ENCODE data around the gene BAG3. TPM values are rescaled to one million over a fixed set of nuclear protein-coding genes. Genes with fewer than 3 reads are reported as not detected.
A peak's percentile ranks its signal among the peaks of the same experiment; 100 is the strongest.

BAG3 gene
- total RNA-seq, 1 experiment from 2014 or later: 35.2 TPM

DNA sequence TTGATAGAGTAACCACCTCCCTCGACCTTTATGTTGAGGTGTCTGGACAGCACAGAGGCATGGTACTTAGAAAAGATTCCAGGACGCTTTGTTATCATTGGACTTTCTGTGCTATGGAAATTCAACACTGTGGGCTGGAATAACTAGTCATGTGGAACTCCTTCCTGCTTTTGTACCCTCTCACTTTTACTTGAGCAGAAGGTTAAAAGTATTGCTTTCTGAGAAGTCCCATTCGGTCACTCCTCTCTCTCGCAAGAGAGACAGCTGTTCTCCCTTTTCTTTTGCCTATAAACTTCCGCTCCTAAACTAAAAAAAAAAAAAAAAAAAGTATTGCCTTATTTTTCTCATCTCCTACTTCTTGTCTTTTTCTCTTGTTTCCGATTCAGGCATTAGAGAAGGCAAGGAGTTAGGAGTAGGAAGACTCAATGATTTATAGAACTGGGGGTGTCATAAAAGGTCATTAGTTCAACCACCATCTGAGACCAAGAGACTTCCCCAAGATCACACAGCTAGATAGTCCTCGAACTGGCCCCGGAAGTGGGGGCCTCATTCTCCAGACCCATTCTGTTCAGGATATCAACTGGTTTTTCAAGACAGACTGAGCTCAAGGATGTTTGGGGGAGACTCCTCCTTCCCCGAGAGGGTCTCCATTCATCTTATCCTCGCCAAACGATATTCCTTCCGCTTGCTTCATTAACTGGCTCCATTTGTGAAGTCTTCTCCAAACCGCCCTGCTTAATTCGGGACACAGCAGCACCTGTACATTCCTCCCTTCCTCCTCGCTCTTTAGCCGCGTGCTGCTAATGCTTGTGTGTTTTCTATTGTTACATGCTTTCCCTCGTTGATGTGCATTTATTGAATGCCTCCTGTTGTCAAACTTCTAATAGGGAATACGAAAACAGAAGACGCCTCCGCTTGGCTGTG is 73.7 kb downstream of the BAG3 start:
- Mint-ChIP-seq H3K9me3 (ENCODE audit: low read depth, unreplicated experiment) (no peaks in the 10 kb centered on the region), H3K27me3 (ENCODE audit: unreplicated experiment) (no peaks in the 10 kb centered on the region), H3K4me3 (ENCODE audit: low read depth, unreplicated experiment) (peak overlapping the region; percentile 72), H3K36me3 (ENCODE audit: insufficient read depth, unreplicated experiment) (peaks cover 16% of the 10 kb centered on the region), H3K27ac (ENCODE audit: unreplicated experiment) (peak overlapping the region; percentile 61), H3K4me1 (ENCODE audit: low read depth, unreplicated experiment) (peaks cover 26% of the 10 kb centered on the region)
- TF ChIP-seq, protein P1, sequence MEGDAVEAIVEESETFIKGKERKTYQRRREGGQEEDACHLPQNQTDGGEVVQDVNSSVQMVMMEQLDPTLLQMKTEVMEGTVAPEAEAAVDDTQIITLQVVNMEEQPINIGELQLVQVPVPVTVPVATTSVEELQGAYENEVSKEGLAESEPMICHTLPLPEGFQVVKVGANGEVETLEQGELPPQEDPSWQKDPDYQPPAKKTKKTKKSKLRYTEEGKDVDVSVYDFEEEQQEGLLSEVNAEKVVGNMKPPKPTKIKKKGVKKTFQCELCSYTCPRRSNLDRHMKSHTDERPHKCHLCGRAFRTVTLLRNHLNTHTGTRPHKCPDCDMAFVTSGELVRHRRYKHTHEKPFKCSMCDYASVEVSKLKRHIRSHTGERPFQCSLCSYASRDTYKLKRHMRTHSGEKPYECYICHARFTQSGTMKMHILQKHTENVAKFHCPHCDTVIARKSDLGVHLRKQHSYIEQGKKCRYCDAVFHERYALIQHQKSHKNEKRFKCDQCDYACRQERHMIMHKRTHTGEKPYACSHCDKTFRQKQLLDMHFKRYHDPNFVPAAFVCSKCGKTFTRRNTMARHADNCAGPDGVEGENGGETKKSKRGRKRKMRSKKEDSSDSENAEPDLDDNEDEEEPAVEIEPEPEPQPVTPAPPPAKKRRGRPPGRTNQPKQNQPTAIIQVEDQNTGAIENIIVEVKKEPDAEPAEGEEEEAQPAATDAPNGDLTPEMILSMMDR (IDR thresholded peaks at IDR 0.05; ENCODE audit: unreplicated experiment): no peak
- CTCF ChIA-PET: interaction anchor here (0.6 to 1.9 kb wide), 6 partner anchors 38 to 203 kb away, joined by 3 to 12 read pairs (median 4); partner anchors contain the start of gene TIAL1
- DNase-seq: no peak
- TSS peak; percentile 82 for BruUV-seq (replicated peaks)
- intact Hi-C loops (cut with micrococcal nuclease; ENCODE audit: unreplicated experiment): loop anchor here (5.0 kb wide), 1 partner anchor 118 kb away; no protein-coding TSS in a partner anchor

DNA sequence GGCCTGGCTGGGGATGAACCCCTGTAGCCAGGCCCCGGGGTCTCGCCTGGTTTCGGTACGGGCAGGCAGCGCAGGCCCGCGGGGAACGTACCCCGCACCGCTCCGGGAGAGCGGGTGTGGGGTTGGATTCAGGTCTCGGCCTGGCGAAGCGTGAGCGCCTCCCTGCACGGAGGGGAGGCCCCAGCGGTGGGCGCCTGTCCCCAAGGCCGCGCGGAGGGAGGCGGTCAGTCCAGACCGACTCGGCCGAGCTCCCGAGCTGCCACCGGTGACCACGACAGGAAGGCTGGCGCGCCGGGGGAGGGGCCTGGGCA is 74.3 kb downstream of the BAG3 start:
- intact Hi-C loops (cut with micrococcal nuclease; ENCODE audit: unreplicated experiment): loop anchor here (5.0 kb wide), 1 partner anchor 118 kb away; no protein-coding TSS in a partner anchor
- CTCF ChIA-PET: interaction anchor here (0.6 to 1.9 kb wide), 7 partner anchors 39 to 203 kb away, joined by 3 to 12 read pairs (median 4); partner anchors contain the start of gene TIAL1
- Mint-ChIP-seq H3K9me3 (ENCODE audit: low read depth, unreplicated experiment) (no peaks in the 10 kb centered on the region), H3K27ac (ENCODE audit: unreplicated experiment) (peak overlapping the region; percentile 61), H3K27me3 (ENCODE audit: unreplicated experiment) (no peaks in the 10 kb centered on the region), H3K36me3 (ENCODE audit: insufficient read depth, unreplicated experiment) (peaks cover 16% of the 10 kb centered on the region), H3K4me1 (ENCODE audit: low read depth, unreplicated experiment) (peaks cover 26% of the 10 kb centered on the region), H3K4me3 (ENCODE audit: low read depth, unreplicated experiment) (peak overlapping the region; percentile 72)
- DNase-seq: no peak
- no TSS peak for BruUV-seq (replicated peaks)
- TF ChIP-seq, protein P1 (IDR thresholded peaks at IDR 0.05; ENCODE audit: unreplicated experiment): no peak

DNA sequence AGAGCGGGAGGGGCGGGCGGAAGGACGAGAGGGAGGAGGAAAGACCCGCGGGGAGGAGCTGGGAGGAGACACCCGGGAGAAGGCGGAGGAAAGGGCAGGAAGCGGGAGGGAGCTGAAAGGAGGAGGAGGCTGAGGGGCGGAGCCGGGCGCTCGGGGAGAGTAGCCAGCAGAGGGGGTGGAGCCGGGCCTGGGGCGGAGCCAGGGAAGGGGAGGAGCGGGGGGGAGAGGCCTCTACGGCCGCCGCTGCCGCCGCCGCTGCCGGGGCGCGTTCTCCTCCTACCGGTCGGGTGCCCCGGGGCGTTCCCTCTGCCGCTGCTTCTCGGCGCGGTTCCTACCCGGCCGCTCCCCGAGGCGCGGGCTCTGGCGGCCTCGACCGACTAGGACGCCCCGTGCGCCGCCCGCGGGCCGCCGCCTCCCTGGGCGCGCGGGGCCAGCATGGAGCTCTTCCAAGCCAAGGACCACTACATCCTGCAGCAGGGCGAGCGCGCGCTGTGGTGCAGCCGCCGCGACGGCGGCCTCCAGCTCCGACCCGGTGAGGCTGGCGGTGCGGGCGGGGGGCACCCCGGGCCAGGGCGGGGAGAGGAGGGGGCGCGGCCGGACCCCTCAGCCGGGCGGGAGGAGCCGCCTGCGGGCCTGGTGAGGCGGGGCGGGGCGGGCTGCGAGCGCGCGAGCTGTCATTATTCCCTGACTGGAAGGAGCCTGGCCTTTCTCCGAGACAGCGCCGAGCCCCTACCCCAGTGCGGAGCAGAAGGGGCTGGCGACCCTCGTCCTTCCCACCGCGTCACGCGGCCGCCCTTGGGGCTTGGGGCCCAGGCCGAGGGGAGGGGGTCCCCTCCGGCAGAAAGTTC is 74.9 kb downstream of the BAG3 start, which contains the start of gene INPP5F:
Gene INPP5F, plus strand, starts transcription at position 223 of the 848 bp plus-strand sequence. Its CDS starts 213 bp downstream, at position 436.
- intact Hi-C loops (cut with micrococcal nuclease; ENCODE audit: unreplicated experiment): loop anchor here (5.0 kb wide), 1 partner anchor 119 kb away; no protein-coding TSS in a partner anchor
- peak; percentile 97 for DNase-seq
- no peaks in the 10 kb centered on the region for H3K9me3 Mint-ChIP-seq (ENCODE audit: low read depth, unreplicated experiment)
- peak within 1 kb of the TSS; percentile 72 for H3K4me3 Mint-ChIP-seq (ENCODE audit: low read depth, unreplicated experiment)
- TF ChIP-seq, protein P1 (IDR thresholded peaks at IDR 0.05; ENCODE audit: unreplicated experiment): no peak
- BruUV-seq (replicated peaks): no TSS peak
- H3K4me1 Mint-ChIP-seq (ENCODE audit: low read depth, unreplicated experiment): peaks cover 26% of the 10 kb centered on the region
- peak within 1 kb of the TSS; percentile 61 for H3K27ac Mint-ChIP-seq (ENCODE audit: unreplicated experiment)
- CTCF ChIA-PET: interaction anchor here (0.6 to 1.9 kb wide), 8 partner anchors 12 to 202 kb away, joined by 3 to 12 read pairs (median 4); partner anchors contain the start of gene TIAL1
- peaks cover 16% of the 10 kb centered on the region for H3K36me3 Mint-ChIP-seq (ENCODE audit: insufficient read depth, unreplicated experiment)
- no peaks in the 10 kb centered on the region for H3K27me3 Mint-ChIP-seq (ENCODE audit: unreplicated experiment)

DNA sequence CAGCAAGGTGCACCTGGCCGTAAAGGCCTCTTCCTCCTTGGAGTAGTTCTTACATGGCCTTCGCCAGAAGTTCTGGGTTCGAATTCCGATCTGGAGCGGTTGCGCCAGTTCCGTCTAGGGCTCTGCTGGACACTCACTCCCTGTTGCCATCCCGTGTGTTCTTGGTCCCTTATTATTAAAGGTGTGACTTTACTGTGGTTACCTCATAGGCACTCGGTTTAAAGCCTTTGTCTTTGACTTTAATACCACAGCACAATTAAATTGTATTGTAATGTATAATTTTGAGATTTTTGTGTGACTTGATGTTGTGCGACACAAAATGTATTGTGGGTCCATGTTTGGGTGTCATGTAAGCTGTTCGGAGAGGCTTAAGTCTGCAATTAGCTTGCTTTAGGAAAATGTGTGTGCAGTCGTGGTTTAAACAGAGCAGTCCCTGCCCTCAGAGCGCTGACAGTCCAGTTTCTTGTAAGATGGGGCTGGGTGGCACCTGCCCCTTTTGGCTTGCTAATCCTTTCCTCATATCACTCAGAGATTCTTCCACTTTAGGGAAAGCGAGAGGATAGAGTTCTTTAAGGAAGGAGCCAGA is 75.6 kb downstream of the BAG3 start:
- no peaks in the 10 kb centered on the region for H3K9me3 Mint-ChIP-seq (ENCODE audit: low read depth, unreplicated experiment)
- DNase-seq: no peak
- H3K27ac Mint-ChIP-seq (ENCODE audit: unreplicated experiment): no peak overlapping the region
- no peaks in the 10 kb centered on the region for H3K27me3 Mint-ChIP-seq (ENCODE audit: unreplicated experiment)
- intact Hi-C loops (cut with micrococcal nuclease; ENCODE audit: unreplicated experiment): loop anchor here (5.0 kb wide), 1 partner anchor 119 kb away; no protein-coding TSS in a partner anchor
- TF ChIP-seq, protein P1 (IDR thresholded peaks at IDR 0.05; ENCODE audit: unreplicated experiment): no peak
- peaks cover 16% of the 10 kb centered on the region for H3K36me3 Mint-ChIP-seq (ENCODE audit: insufficient read depth, unreplicated experiment)
- H3K4me3 Mint-ChIP-seq (ENCODE audit: low read depth, unreplicated experiment): peak overlapping the region; percentile 72
- CTCF ChIA-PET: interaction anchor here (1.5 kb wide), 1 partner anchor 11 kb away, joined by 3 read pairs; no protein-coding TSS in a partner anchor
- peaks cover 26% of the 10 kb centered on the region for H3K4me1 Mint-ChIP-seq (ENCODE audit: low read depth, unreplicated experiment)
- BruUV-seq (replicated peaks): no TSS peak

Data from Calu3 (cell line).